Measurements from ENCODE around the gene BICC1. TPM values are rescaled to one million over a fixed set of nuclear protein-coding genes. Genes with fewer than 3 reads are reported as not detected.

The BICC1 gene
- total and polyA plus RNA-seq, 2 of the 13 experiments (the other 11 are each of a cell fraction or from before 2014, with no cell fraction given) = 0.18 to 1.5 TPM

DNA sequence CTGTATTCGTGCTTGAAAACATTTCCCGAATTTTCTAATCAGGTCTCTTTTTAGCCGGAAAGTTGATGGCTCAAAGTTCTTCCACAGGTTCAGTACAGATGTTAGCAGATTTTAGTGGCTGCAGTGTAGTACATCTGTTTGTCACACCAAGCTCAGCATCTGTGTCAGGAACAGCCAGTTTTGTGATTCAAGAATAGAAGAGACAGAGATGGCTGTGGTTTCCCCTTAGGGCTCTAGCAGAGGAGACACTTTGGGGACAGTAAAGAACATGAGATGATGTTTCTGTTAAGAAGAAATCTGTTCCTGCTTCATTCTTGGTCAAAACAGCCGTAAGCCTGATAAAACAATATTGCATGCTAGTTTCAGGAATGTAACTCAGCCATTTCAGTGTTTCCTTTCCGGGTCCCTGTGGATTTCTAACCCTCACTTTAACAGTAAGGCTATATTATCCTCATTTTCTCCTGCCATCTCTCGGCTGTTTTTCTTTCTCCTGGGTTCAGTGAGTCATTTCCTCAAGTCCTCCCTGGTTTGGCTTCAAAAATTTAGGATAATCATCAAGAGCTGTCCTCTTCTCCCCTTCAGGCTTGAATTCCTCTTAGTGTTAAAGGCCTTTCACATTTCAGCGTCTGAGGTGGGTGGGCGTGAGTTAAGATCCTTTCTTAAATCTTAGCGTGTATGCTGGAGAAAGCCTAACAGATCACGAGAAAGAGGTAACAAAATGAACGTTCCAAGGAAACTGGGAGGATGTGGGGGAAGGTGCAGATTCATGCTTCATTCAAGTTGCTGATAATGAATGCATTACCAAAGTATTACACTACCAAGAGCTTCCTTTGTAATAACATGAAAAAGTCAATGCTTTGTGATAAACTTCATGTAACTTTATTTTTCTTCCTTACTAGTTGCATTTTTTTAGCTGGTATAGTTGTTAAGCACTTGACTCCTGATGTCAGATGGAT, 37.1 kb upstream of the BICC1 start:
- no peaks in the 10 kb centered on the region; a peak in 1 of 5 replicates for H3K27me3 ChIP-seq (ENCODE audit: control insufficient read depth in 1 of 2, insufficient read depth in 2 of 2, low read length in 2 of 2)
- no peak for FAIRE-seq
- intact Hi-C loops (cut with micrococcal nuclease; ENCODE audit: unreplicated experiment) (no loop called here), in situ Hi-C loops (cut with HindIII; ENCODE audit: extremely low pct_ligation_motif_present, low pct_unique_long_range_greater_than_20kb) (no loop called here)
- no peak for DNase-seq (ENCODE audit: low spot score)
- CTCF ChIA-PET (ENCODE audit: low intra/inter-chr PET ratio, low total read pairs) = no interaction called here
- no peak overlapping the region for H3K4me3 ChIP-seq (replicated peaks in 1 of 3; ENCODE audit: insufficient read depth in 1 of 3, low read depth in 2 of 3, low read length in 3 of 3)
- H2AFZ ChIP-seq (ENCODE audit: low read length) = peak overlapping the region; percentile 76
- H4K20me1 ChIP-seq (ENCODE audit: insufficient read depth, low read length) = no peaks in the 10 kb centered on the region
- H3K9ac ChIP-seq (ENCODE audit: insufficient read depth, low read depth, low read length) = 0 out of 2 replicates have a peak overlapping the region, but pooled peaks have one; percentile 5
- POLR2A ChIA-PET = no interaction called here
- peaks cover 23% of the 10 kb centered on the region for H3K4me1 ChIP-seq (ENCODE audit: insufficient read depth, low read length)
- TF ChIP-seq CAMTA2 (CRISPR knock-in tag; IDR thresholded peaks at IDR 0.05; ENCODE audit: borderline replicate concordance) (no peak), ZZZ3 (CRISPR knock-in tag; IDR thresholded peaks at IDR 0.05; ENCODE audit: borderline replicate concordance) (no peak), ZNF207 (IDR thresholded peaks at IDR 0.05; ENCODE audit: borderline replicate concordance) (no peak), ZFX (CRISPR knock-in tag; IDR thresholded peaks at IDR 0.05; ENCODE audit: low read depth) (no peak), ZNF44 (CRISPR knock-in tag; IDR thresholded peaks at IDR 0.05) (no peak), MTA3 (CRISPR knock-in tag; IDR thresholded peaks at IDR 0.05) (no peak), ZKSCAN8 (CRISPR knock-in tag; IDR thresholded peaks at IDR 0.05; ENCODE audit: borderline replicate concordance) (no peak), FOXA1 (IDR thresholded peaks at IDR 0.05) (no peak), FOXA1 (CRISPR knock-in tag; IDR thresholded peaks at IDR 0.05) (no peak), NFIB (CRISPR knock-in tag; IDR thresholded peaks at IDR 0.05; ENCODE audit: borderline replicate concordance) (no peak), NKX3-1 (CRISPR knock-in tag; IDR thresholded peaks at IDR 0.05) (no peak), ZNF792 (CRISPR knock-in tag; IDR thresholded peaks at IDR 0.05) (no peak), ARNTL (CRISPR knock-in tag; IDR thresholded peaks at IDR 0.05) (no peak), ZNF790 (CRISPR knock-in tag; IDR thresholded peaks at IDR 0.05; ENCODE audit: borderline replicate concordance) (no peak)
- TF ChIP-seq, protein P1, sequence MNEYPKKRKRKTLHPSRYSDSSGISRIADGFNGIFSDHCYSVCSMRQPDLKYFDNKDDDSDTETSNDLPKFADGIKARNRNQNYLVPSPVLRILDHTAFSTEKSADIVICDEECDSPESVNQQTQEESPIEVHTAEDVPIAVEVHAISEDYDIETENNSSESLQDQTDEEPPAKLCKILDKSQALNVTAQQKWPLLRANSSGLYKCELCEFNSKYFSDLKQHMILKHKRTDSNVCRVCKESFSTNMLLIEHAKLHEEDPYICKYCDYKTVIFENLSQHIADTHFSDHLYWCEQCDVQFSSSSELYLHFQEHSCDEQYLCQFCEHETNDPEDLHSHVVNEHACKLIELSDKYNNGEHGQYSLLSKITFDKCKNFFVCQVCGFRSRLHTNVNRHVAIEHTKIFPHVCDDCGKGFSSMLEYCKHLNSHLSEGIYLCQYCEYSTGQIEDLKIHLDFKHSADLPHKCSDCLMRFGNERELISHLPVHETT (CRISPR knock-in tag; conservative IDR thresholded peaks at IDR 0.05) = no peak
- BruUV-seq (replicated peaks) = no TSS peak
- H3K79me2 ChIP-seq (ENCODE audit: insufficient read depth, low read length) = no peaks in the 10 kb centered on the region
- no peaks in the 10 kb centered on the region for H3K9me3 ChIP-seq (ENCODE audit: low read length)
- H3K27ac ChIP-seq (ENCODE audit: extremely low read length, insufficient read depth, low read length) = no peak overlapping the region
- WGBS (ENCODE audit: low lambda C conversion rate) = 63% methylated on average over 11 of the region's 11 CpGs
- peak overlapping the region; percentile 49 for H3K4me2 ChIP-seq (ENCODE audit: low read depth, low read length)
- ATAC-seq = no peak
- H3K36me3 ChIP-seq (replicated peaks in 1 of 2; ENCODE audit: control insufficient read depth in 1 of 2, insufficient read depth in 2 of 2, low read length in 2 of 2) = no peaks in the 10 kb centered on the region
